NCI-H2081 treated with DMSO at 0.1 percent for 48 hours (cell line): Measurements from ENCODE around the gene LHFPL5.

Experiments used
- DNase-seq: peaks from one replicate; lab custom pipeline; 2025; lab: John Stamatoyannopoulos, UW

LHFPL5 gene

GRCh38 chr6:35856250-35856649 lies 51.1 kb downstream of the LHFPL5 start:
- DNase-seq: no peak

- DNase-seq: no peak
Observed at GRCh38 chr6:35857853-35858252, 52.7 kb downstream of the LHFPL5 start.

- DNase-seq: no peak
Observed at GRCh38 chr6:35859367-35859766, 54.2 kb downstream of the LHFPL5 start.
